Neuron (in vitro differentiated cells): ENCODE data around the gene PHLDB2.
A peak's percentile ranks its signal among the peaks of the same experiment; 100 is the strongest.

Experiments
- H2AFZ ChIP-seq: one replicate; pipeline ENCODE4 v1.6.1; 2013; ENCODE audit warnings: low read depth, mild to moderate bottlenecking, inconsistent platforms, low read length, moderate library complexity
- H3K27me3 ChIP-seq: one replicate; pipeline ENCODE4 v1.6.1; 2013; ENCODE audit warnings: low read length; ENCODE audit not compliant: insufficient read depth
- H3K36me3 ChIP-seq: one replicate; pipeline ENCODE4 v1.6.1; 2013; ENCODE audit warnings: low read length; ENCODE audit not compliant: insufficient read depth
- H3K4me1 ChIP-seq: one replicate; pipeline ENCODE4 v1.6.1; 2013; ENCODE audit warnings: low read length; ENCODE audit not compliant: insufficient read depth
- H3K4me3 ChIP-seq: 2 replicates; pipeline ENCODE4 v1.5.1; 2013; ENCODE audit warnings: mild to moderate bottlenecking, low read length, moderate library complexity
- H3K9me3 ChIP-seq: one replicate; pipeline ENCODE4 v1.6.1; 2013; ENCODE audit warnings: low read length

Gene PHLDB2

GRCh38 chr3:111986800-111987199 is 127.7 kb downstream of the PHLDB2 start:
- H3K36me3 ChIP-seq, result peaks cover 76% of the 10 kb centered on the region
- no peaks in the 10 kb centered on the region for H3K27me3 ChIP-seq
- H3K4me1 ChIP-seq, result peaks cover 11% of the 10 kb centered on the region
- peaks cover 1% of the 10 kb centered on the region for H3K9me3 ChIP-seq
- no peak overlapping the region for H3K4me3 ChIP-seq
- H2AFZ ChIP-seq, result no peak overlapping the region

- peaks cover 1% of the 10 kb centered on the region for H3K9me3 ChIP-seq
- no peak overlapping the region for H3K4me3 ChIP-seq
- H2AFZ ChIP-seq, result no peak overlapping the region
- peaks cover 18% of the 10 kb centered on the region for H3K4me1 ChIP-seq
- H3K27me3 ChIP-seq, result no peaks in the 10 kb centered on the region
- H3K36me3 ChIP-seq, result peaks cover 74% of the 10 kb centered on the region
Observed at GRCh38 chr3:111989061-111989678, 130.1 kb downstream of the PHLDB2 start.

- Histone ChIP-seq H3K36me3 (peaks cover 39% of the 10 kb centered on the region), H3K4me1 (peaks cover 30% of the 10 kb centered on the region), H3K9me3 (peaks cover 1% of the 10 kb centered on the region), H3K4me3 (no peak overlapping the region), H2AFZ (no peak overlapping the region), H3K27me3 (no peaks in the 10 kb centered on the region)
Observed at GRCh38 chr3:111993038-111993437, 134.0 kb downstream of the PHLDB2 start.

GRCh38 chr3:111998636-111999483 is 139.8 kb downstream of the PHLDB2 start, which contains the start of gene TAGLN3:
Gene TAGLN3, plus strand, starts transcription at chr3:111998922. Its CDS starts 501 bp downstream, at chr3:111999423.
- no peak within 1 kb of the TSS for H2AFZ ChIP-seq
- peak within 1 kb of the TSS; percentile 84 for H3K4me3 ChIP-seq
- H3K36me3 ChIP-seq, result peaks cover 34% of the 10 kb centered on the region
- peaks cover 55% of the 10 kb centered on the region for H3K4me1 ChIP-seq
- H3K9me3 ChIP-seq, result no peaks in the 10 kb centered on the region
- no peaks in the 10 kb centered on the region for H3K27me3 ChIP-seq

GRCh38 chr3:111999484-112000324 is 140.6 kb downstream of the PHLDB2 start:
- Histone ChIP-seq H3K27me3 (no peaks in the 10 kb centered on the region), H3K36me3 (peaks cover 42% of the 10 kb centered on the region), H3K4me1 (peaks cover 56% of the 10 kb centered on the region), H3K9me3 (no peaks in the 10 kb centered on the region), H3K4me3 (peak overlapping the region; percentile 84), H2AFZ (no peak overlapping the region)

GRCh38 chr3:112000367-112000771 is 141.3 kb downstream of the PHLDB2 start:
- Histone ChIP-seq H3K4me3 (peak overlapping the region; percentile 84), H3K27me3 (no peaks in the 10 kb centered on the region), H3K4me1 (peaks cover 57% of the 10 kb centered on the region), H2AFZ (no peak overlapping the region), H3K9me3 (no peaks in the 10 kb centered on the region), H3K36me3 (peaks cover 49% of the 10 kb centered on the region)

- Histone ChIP-seq H3K36me3 (peaks cover 52% of the 10 kb centered on the region), H3K27me3 (no peaks in the 10 kb centered on the region), H3K4me3 (peak overlapping the region; percentile 84), H3K4me1 (peaks cover 57% of the 10 kb centered on the region), H3K9me3 (no peaks in the 10 kb centered on the region), H2AFZ (no peak overlapping the region)
Observed at GRCh38 chr3:112000966-112001365, 141.9 kb downstream of the PHLDB2 start.

- Histone ChIP-seq H3K9me3 (no peaks in the 10 kb centered on the region), H3K4me1 (peaks cover 57% of the 10 kb centered on the region), H2AFZ (no peak overlapping the region), H3K27me3 (no peaks in the 10 kb centered on the region), H3K36me3 (peaks cover 58% of the 10 kb centered on the region), H3K4me3 (peak overlapping the region; percentile 84)
Observed at GRCh38 chr3:112001526-112001925, 142.5 kb downstream of the PHLDB2 start.

- peaks cover 66% of the 10 kb centered on the region for H3K36me3 ChIP-seq
- no peaks in the 10 kb centered on the region for H3K27me3 ChIP-seq
- peaks cover 52% of the 10 kb centered on the region for H3K4me1 ChIP-seq
- H3K4me3 ChIP-seq, result peak overlapping the region; percentile 84
- H3K9me3 ChIP-seq, result no peaks in the 10 kb centered on the region
- no peak overlapping the region for H2AFZ ChIP-seq
Observed at GRCh38 chr3:112002096-112002971, 143.3 kb downstream of the PHLDB2 start.

- H3K36me3 ChIP-seq, result peaks cover 78% of the 10 kb centered on the region
- no peak overlapping the region for H3K4me3 ChIP-seq
- H3K27me3 ChIP-seq, result no peaks in the 10 kb centered on the region
- H3K4me1 ChIP-seq, result peaks cover 49% of the 10 kb centered on the region
- H3K9me3 ChIP-seq, result no peaks in the 10 kb centered on the region
- no peak overlapping the region for H2AFZ ChIP-seq
Observed at GRCh38 chr3:112003321-112004080, 144.4 kb downstream of the PHLDB2 start.

GRCh38 chr3:112004187-112004586 is 145.1 kb downstream of the PHLDB2 start:
- peaks cover 53% of the 10 kb centered on the region for H3K4me1 ChIP-seq
- no peak overlapping the region for H2AFZ ChIP-seq
- peaks cover 85% of the 10 kb centered on the region for H3K36me3 ChIP-seq
- no peaks in the 10 kb centered on the region for H3K27me3 ChIP-seq
- no peaks in the 10 kb centered on the region for H3K9me3 ChIP-seq
- no peak overlapping the region for H3K4me3 ChIP-seq

GRCh38 chr3:112004669-112005068 is 145.6 kb downstream of the PHLDB2 start:
- peaks cover 89% of the 10 kb centered on the region for H3K36me3 ChIP-seq
- peaks cover 56% of the 10 kb centered on the region for H3K4me1 ChIP-seq
- no peaks in the 10 kb centered on the region for H3K9me3 ChIP-seq
- H2AFZ ChIP-seq, result no peak overlapping the region
- no peaks in the 10 kb centered on the region for H3K27me3 ChIP-seq
- no peak overlapping the region for H3K4me3 ChIP-seq
